Liver (tissue), 9 donors: ENCODE data around the gene HNRNPA0. TPM values are rescaled to one million over a fixed set of nuclear protein-coding genes. Genes with fewer than 3 reads are reported as not detected.

Experiments
- DNase-seq: peaks from one replicate; pipeline ENCODE4 v3.0.0-alpha.2; 2017; ENCODE audit warnings: low spot score
- H3K27ac ChIP-seq, 2 donors: one replicate each; pipeline ENCODE4 v1.7.0; 2013; ENCODE audit warnings: inconsistent platforms in 2 of 2, low read length in 2 of 2, control low read depth in 1 of 2, low read depth in 1 of 2, mild to moderate bottlenecking in 1 of 2
- H3K27me3 ChIP-seq, 4 donors: one replicate each; pipeline versions ENCODE4 v1.6.1 to v1.7.0; 2013; ENCODE audit warnings: low read length in 3 of 4, inconsistent platforms in 1 of 4, mild to moderate bottlenecking in 1 of 4, moderate library complexity in 1 of 4; ENCODE audit not compliant: control insufficient read depth in 4 of 4, insufficient read depth in 4 of 4
- H3K36me3 ChIP-seq, 4 donors: one replicate each; pipeline versions ENCODE4 v1.6.1 to v1.7.0; 2013; ENCODE audit warnings: low read length in 3 of 4, mild to moderate bottlenecking in 3 of 4, low read depth in 1 of 4, moderate library complexity in 1 of 4; ENCODE audit not compliant: control insufficient read depth in 4 of 4, insufficient read depth in 3 of 4
- H3K4me1 ChIP-seq, 4 donors: one replicate each; pipeline versions ENCODE4 v1.6.1 to v1.7.0; 2013; ENCODE audit warnings: low read length in 3 of 4, mild to moderate bottlenecking in 3 of 4, moderate library complexity in 1 of 4; ENCODE audit not compliant: control insufficient read depth in 4 of 4, insufficient read depth in 4 of 4
- H3K4me3 ChIP-seq, 3 donors: one replicate each; pipeline versions ENCODE4 v1.6.1 to v1.7.0; 2013; ENCODE audit warnings: low read length in 3 of 3, control low read depth in 1 of 3, low read depth in 1 of 3, mild to moderate bottlenecking in 1 of 3
- H3K9ac ChIP-seq, 2 donors: one replicate each; pipeline ENCODE4 v1.7.0; 2013; ENCODE audit warnings: low read length in 2 of 2, mild to moderate bottlenecking in 2 of 2, moderate library complexity in 2 of 2, control low read depth in 1 of 2, low read depth in 1 of 2
- H3K9me3 ChIP-seq, 4 donors: one replicate each; pipeline versions ENCODE4 v1.6.1 to v1.7.0; 2013; ENCODE audit warnings: low read length in 3 of 4; ENCODE audit not compliant: control insufficient read depth in 4 of 4
- EGR1 ChIP-seq, 2 donors: IDR thresholded peaks; 2 replicates each; pipeline ENCODE4 v1.6.1; 2016 to 2018; ENCODE audit warnings: antibody characterized with exemption in 2 of 2, low read depth in 2 of 2
- FOXA1 ChIP-seq: IDR thresholded peaks from 2 replicates; pipeline ENCODE4 v1.6.1; 2016; ENCODE audit warnings: antibody characterized with exemption
- FOXA2 ChIP-seq: IDR thresholded peaks from 2 replicates; pipeline ENCODE4 v1.6.1; 2016; ENCODE audit warnings: antibody characterized with exemption
- GABPA ChIP-seq, 2 donors: IDR thresholded peaks in 1 of 2; conservative IDR thresholded peaks in 1 of 2; 2 replicates each; pipeline ENCODE4 v1.6.1; 2016; ENCODE audit warnings: antibody characterized with exemption in 2 of 2, mild to moderate bottlenecking in 1 of 2, moderate library complexity in 1 of 2
- HNF4A ChIP-seq, 2 donors: conservative IDR thresholded peaks; 2 replicates each; pipeline ENCODE4 v1.6.1; 2016; ENCODE audit warnings: antibody characterized with exemption in 2 of 2, mild to moderate bottlenecking in 2 of 2
- HNF4G ChIP-seq: IDR thresholded peaks from 2 replicates; pipeline ENCODE4 v1.6.1; 2016; ENCODE audit warnings: antibody characterized with exemption
- JUND ChIP-seq, 2 donors: IDR thresholded peaks; 2 replicates each; pipeline ENCODE4 v1.6.1; 2016; ENCODE audit warnings: antibody characterized with exemption in 2 of 2
- NR2F2 ChIP-seq: IDR thresholded peaks from 2 replicates; pipeline ENCODE4 v1.6.1; 2016; ENCODE audit warnings: antibody characterized with exemption
- RAD21 ChIP-seq, 2 donors: IDR thresholded peaks; 2 replicates each; pipeline ENCODE4 v1.6.1; 2016; ENCODE audit warnings: antibody characterized with exemption in 2 of 2, mild to moderate bottlenecking in 2 of 2
- RXRA ChIP-seq, 2 donors: IDR thresholded peaks; 2 replicates each; pipeline ENCODE4 v1.6.1; 2017 to 2018; ENCODE audit warnings: antibody characterized with exemption in 2 of 2, mild to moderate bottlenecking in 1 of 2
- SP1 ChIP-seq: IDR thresholded peaks from 2 replicates; pipeline ENCODE4 v1.6.1; 2018; ENCODE audit warnings: antibody characterized with exemption, mild to moderate bottlenecking
- TAF1 ChIP-seq: conservative IDR thresholded peaks from 2 replicates; pipeline ENCODE4 v1.6.1; 2016; ENCODE audit warnings: antibody characterized with exemption, mild to moderate bottlenecking
- YY1 ChIP-seq: IDR thresholded peaks from 2 replicates; pipeline ENCODE4 v1.6.1; 2016; ENCODE audit warnings: antibody characterized with exemption, mild to moderate bottlenecking
- WGBS: extraction: QIAGEN DNeasy Blood & Tissue Kit; methylation state at CpG from one replicate; pipeline ENCODE4 v1.1.7; 2013; 5-methylcytosine and 5-hydroxymethylcytosine counted together
- polyA plus RNA-seq, 2 donors: library from polyadenylated mRNA; stranded (reverse) in 1 of 2; unstranded in 1 of 2; fragments of 200-250 nt in 1 of 2; fragments of >200 nt in 1 of 2; fragmentation: Nextera tagmentation in 1 of 2; extraction: Ambion mirVana in 1 of 2; gene quantifications; one replicate each; pipeline versions ENCODE4 v1.2.1 to v1.2.3, GENCODE V29; 2013 to 2015
- total RNA-seq, 2 donors: library from RNA; depleted of rRNA; stranded (reverse); fragments of >200 nt; gene quantifications; one replicate each; pipeline ENCODE4 v1.2.3, GENCODE V29; 2014
- TF ChIP-seq, protein P1 (sequence below): fragments of 150-350 bp; IDR thresholded peaks from 2 replicates; pipeline ENCODE4 v1.5.1; 2017; ENCODE audit warnings: improper control_type of control experiment, low read depth, low read length; ENCODE audit not compliant: missing input control
- TF ChIP-seq, protein P2 (sequence below): IDR thresholded peaks from 2 replicates; pipeline ENCODE4 v1.6.1; 2016; ENCODE audit warnings: antibody characterized with exemption
- TF ChIP-seq, protein P3 (sequence below): IDR thresholded peaks from 2 replicates; pipeline ENCODE4 v1.6.1; 2016; ENCODE audit warnings: antibody characterized with exemption, mild to moderate bottlenecking
- TF ChIP-seq, protein P4 (sequence below): IDR thresholded peaks from 2 replicates; pipeline ENCODE4 v1.6.1; 2016; ENCODE audit warnings: antibody characterized with exemption
- TF ChIP-seq, protein P5 (sequence below): IDR thresholded peaks from 2 replicates; pipeline ENCODE4 v1.6.1; 2016; ENCODE audit warnings: antibody characterized with exemption
- donor health status: healthy.
- donor health status: healthy.
- donor health status: healthy.
- donor health status: healthy.
- donor health status: healthy.

Gene HNRNPA0
- total and polyA plus RNA-seq, 4 donors: 1.8 to 12.9 (median 7.6) TPM

DNA sequence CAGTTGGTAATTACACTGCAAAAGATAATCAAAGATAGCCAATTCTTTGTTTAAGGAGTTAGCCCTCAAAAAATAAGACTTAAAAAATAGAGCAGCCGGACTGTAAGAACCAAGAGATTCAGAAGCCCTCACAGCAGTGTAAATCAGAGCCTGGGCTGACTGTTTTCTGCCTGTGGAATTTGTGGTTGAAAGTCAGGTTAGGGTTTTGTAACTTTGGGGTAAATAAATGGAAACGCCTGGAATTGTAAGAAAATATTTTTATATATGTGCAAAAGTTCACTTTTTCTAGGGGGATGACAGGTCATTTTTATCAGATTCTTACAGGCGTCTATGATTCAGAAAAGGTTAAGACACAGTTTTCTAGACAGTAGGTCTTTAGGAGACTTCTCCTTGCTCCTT lies 53.9 kb downstream of the HNRNPA0 start:
- TF ChIP-seq GABPA (IDR thresholded peaks at IDR 0.05 in 1 of 2, conservative IDR thresholded peaks at IDR 0.05 in 1 of 2) (no peak), RXRA (IDR thresholded peaks at IDR 0.05) (no peak), FOXA2 (no peak), HNF4A (conservative IDR thresholded peaks at IDR 0.05) (no peak), EGR1 (IDR thresholded peaks at IDR 0.05; ENCODE audit: low read depth in 2 of 2) (no peak), FOXA1 (no peak), NR2F2 (no peak), HNF4G (no peak), YY1 (no peak), RAD21 (IDR thresholded peaks at IDR 0.05) (no peak), TAF1 (no peak), SP1 (no peak), JUND (IDR thresholded peaks at IDR 0.05) (no peak)
- TF ChIP-seq, protein P1, sequence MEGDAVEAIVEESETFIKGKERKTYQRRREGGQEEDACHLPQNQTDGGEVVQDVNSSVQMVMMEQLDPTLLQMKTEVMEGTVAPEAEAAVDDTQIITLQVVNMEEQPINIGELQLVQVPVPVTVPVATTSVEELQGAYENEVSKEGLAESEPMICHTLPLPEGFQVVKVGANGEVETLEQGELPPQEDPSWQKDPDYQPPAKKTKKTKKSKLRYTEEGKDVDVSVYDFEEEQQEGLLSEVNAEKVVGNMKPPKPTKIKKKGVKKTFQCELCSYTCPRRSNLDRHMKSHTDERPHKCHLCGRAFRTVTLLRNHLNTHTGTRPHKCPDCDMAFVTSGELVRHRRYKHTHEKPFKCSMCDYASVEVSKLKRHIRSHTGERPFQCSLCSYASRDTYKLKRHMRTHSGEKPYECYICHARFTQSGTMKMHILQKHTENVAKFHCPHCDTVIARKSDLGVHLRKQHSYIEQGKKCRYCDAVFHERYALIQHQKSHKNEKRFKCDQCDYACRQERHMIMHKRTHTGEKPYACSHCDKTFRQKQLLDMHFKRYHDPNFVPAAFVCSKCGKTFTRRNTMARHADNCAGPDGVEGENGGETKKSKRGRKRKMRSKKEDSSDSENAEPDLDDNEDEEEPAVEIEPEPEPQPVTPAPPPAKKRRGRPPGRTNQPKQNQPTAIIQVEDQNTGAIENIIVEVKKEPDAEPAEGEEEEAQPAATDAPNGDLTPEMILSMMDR: no peak
- TF ChIP-seq, protein P2, sequence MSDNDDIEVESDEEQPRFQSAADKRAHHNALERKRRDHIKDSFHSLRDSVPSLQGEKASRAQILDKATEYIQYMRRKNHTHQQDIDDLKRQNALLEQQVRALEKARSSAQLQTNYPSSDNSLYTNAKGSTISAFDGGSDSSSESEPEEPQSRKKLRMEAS: no peak
- TF ChIP-seq, protein P3, sequence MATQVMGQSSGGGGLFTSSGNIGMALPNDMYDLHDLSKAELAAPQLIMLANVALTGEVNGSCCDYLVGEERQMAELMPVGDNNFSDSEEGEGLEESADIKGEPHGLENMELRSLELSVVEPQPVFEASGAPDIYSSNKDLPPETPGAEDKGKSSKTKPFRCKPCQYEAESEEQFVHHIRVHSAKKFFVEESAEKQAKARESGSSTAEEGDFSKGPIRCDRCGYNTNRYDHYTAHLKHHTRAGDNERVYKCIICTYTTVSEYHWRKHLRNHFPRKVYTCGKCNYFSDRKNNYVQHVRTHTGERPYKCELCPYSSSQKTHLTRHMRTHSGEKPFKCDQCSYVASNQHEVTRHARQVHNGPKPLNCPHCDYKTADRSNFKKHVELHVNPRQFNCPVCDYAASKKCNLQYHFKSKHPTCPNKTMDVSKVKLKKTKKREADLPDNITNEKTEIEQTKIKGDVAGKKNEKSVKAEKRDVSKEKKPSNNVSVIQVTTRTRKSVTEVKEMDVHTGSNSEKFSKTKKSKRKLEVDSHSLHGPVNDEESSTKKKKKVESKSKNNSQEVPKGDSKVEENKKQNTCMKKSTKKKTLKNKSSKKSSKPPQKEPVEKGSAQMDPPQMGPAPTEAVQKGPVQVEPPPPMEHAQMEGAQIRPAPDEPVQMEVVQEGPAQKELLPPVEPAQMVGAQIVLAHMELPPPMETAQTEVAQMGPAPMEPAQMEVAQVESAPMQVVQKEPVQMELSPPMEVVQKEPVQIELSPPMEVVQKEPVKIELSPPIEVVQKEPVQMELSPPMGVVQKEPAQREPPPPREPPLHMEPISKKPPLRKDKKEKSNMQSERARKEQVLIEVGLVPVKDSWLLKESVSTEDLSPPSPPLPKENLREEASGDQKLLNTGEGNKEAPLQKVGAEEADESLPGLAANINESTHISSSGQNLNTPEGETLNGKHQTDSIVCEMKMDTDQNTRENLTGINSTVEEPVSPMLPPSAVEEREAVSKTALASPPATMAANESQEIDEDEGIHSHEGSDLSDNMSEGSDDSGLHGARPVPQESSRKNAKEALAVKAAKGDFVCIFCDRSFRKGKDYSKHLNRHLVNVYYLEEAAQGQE: no peak
- TF ChIP-seq, protein P4, sequence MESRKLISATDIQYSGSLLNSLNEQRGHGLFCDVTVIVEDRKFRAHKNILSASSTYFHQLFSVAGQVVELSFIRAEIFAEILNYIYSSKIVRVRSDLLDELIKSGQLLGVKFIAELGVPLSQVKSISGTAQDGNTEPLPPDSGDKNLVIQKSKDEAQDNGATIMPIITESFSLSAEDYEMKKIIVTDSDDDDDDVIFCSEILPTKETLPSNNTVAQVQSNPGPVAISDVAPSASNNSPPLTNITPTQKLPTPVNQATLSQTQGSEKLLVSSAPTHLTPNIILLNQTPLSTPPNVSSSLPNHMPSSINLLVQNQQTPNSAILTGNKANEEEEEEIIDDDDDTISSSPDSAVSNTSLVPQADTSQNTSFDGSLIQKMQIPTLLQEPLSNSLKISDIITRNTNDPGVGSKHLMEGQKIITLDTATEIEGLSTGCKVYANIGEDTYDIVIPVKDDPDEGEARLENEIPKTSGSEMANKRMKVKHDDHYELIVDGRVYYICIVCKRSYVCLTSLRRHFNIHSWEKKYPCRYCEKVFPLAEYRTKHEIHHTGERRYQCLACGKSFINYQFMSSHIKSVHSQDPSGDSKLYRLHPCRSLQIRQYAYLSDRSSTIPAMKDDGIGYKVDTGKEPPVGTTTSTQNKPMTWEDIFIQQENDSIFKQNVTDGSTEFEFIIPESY: no peak
- TF ChIP-seq, protein P5, sequence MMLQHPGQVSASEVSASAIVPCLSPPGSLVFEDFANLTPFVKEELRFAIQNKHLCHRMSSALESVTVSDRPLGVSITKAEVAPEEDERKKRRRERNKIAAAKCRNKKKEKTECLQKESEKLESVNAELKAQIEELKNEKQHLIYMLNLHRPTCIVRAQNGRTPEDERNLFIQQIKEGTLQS: no peak
- Histone ChIP-seq H3K9ac (no peak overlapping the region), H3K27ac (no peak overlapping the region), H3K4me3 (no peak overlapping the region), H3K4me1 (no peaks in the 10 kb centered on the region), H3K27me3 (no peaks in the 10 kb centered on the region), H3K9me3 (no peaks in the 10 kb centered on the region), H3K36me3 (no peaks in the 10 kb centered on the region)
- 83% methylated on average over 3 of the region's 3 CpGs for WGBS
- no peak for DNase-seq
